Lower leg skin (tissue), 4 donors: ENCODE data around the gene FETUB. TPM values are rescaled to one million over a fixed set of nuclear protein-coding genes. Genes with fewer than 3 reads are reported as not detected.
"Not testable (repeated sequence)": the region's sequence is repeated elsewhere in the genome, so short reads cannot be mapped to it uniquely, and the experiment has no call there.

Experiments
- DNase-seq, 2 donors: peaks; one replicate each; pipeline ENCODE4 v3.0.0-alpha.2; 2019; ENCODE audit warnings: low spot score in 2 of 2
- H3K4me3 ChIP-seq: fragments of 200-600 bp; sonication (generic); 2 replicates; pipeline ENCODE4 v1.5.1; 2017; ENCODE audit warnings: mild to moderate bottlenecking, low read depth; ENCODE audit not compliant: poor library complexity, severe bottlenecking
- POLR2A ChIP-seq, 2 donors: fragments of 450-650 bp; IDR thresholded peaks; one replicate each; pipeline ENCODE4 v1.6.1; 2016 to 2017; ENCODE audit warnings: antibody characterized with exemption in 2 of 2, mild to moderate bottlenecking in 1 of 2, moderate library complexity in 1 of 2
- WGBS, 2 donors: methylation state at CpG; one replicate each; pipeline ENCODE4 v1.1.5; 2018; 5-methylcytosine and 5-hydroxymethylcytosine counted together
- intact Hi-C: fragments of 100-400 bp; cut with DNase I; formaldehyde crosslinking; loops from one replicate; pipeline ENCODE4 v1.15.0; 2023; ENCODE audit warnings: low total_unique reads
- total RNA-seq, 4 donors: library from RNA; depleted of rRNA; stranded (reverse); fragments of >200 nt; gene quantifications; one replicate each; pipeline ENCODE4 v1.1.0, GENCODE V29; 2016
- TF ChIP-seq, protein P1 (sequence below), 3 donors: fragments of 450-650 bp; IDR thresholded peaks; one replicate each; pipeline ENCODE4 v1.5.1; 2016; ENCODE audit warnings: antibody characterized with exemption in 3 of 3, mild to moderate bottlenecking in 3 of 3, moderate library complexity in 2 of 3

The FETUB gene
- total RNA-seq, 4 donors from 2014 or later = 4.0 to 13.5 (median 9.3) TPM

DNA sequence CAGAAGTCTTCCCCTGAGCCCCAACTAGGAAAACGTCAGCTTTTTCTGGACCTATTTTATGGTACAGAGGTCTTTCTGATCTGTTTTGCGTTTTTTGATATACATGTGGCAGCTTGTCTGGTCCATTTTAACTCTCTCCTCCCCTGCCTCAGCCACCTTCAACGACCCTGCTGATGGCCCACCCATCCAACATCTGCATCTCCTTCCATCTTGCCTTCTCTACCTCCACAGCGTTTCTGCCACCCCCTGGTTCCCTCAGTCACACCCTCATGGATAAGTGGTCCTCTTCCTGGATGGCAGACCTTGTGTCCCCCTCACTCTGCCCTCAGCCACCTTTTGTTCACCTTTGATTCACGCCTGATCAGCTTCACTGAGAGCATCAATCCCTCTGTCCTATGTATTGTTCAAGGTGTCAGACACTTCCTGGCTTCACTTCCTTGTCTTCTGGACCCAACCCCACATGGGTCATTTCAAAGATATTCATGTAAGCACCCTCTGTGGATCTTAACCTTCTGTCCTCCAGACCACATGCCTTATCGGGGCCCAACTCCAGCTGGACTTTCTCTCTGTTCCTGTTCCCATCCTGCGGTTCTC is 13.8 kb upstream of the FETUB start:
- no peak for DNase-seq
- TF ChIP-seq, protein P1, sequence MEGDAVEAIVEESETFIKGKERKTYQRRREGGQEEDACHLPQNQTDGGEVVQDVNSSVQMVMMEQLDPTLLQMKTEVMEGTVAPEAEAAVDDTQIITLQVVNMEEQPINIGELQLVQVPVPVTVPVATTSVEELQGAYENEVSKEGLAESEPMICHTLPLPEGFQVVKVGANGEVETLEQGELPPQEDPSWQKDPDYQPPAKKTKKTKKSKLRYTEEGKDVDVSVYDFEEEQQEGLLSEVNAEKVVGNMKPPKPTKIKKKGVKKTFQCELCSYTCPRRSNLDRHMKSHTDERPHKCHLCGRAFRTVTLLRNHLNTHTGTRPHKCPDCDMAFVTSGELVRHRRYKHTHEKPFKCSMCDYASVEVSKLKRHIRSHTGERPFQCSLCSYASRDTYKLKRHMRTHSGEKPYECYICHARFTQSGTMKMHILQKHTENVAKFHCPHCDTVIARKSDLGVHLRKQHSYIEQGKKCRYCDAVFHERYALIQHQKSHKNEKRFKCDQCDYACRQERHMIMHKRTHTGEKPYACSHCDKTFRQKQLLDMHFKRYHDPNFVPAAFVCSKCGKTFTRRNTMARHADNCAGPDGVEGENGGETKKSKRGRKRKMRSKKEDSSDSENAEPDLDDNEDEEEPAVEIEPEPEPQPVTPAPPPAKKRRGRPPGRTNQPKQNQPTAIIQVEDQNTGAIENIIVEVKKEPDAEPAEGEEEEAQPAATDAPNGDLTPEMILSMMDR (IDR thresholded peaks at IDR 0.05) = no peak
- no peak for TF ChIP-seq POLR2A (IDR thresholded peaks at IDR 0.05)
- WGBS, 2 donors = 63 to 68% methylated on average over 7 of the region's 7 CpGs
- no peak overlapping the region for H3K4me3 ChIP-seq
- intact Hi-C loops = no loop called here

- no peak for DNase-seq
- WGBS, 2 donors = 94 to 95% methylated on average over 7 of the region's 7 CpGs
Measured at GRCh38 chr3:186627852-186628414, 12.3 kb upstream of the FETUB start.

DNA sequence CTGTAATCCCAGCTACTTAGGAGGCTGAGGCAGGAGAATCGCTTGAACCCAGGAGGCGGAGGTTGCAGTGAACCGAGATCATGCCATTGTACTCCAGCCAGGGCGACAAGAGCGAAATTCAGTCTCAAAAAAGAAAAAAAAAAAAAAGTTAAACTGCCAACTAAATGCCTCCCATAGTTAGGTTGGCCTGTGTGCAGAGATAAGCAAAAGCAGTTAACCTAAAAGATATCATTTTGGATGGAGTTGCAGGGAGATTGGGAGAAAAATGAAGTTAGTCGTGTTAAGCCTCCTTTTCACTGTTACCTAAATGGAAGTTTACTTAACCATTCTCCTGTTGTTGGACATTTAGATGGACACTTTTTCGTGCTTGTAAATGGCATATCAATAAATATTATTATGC is 11.4 kb upstream of the FETUB start:
- no peak for TF ChIP-seq POLR2A (IDR thresholded peaks at IDR 0.05)
- TF ChIP-seq, protein P1 (IDR thresholded peaks at IDR 0.05) = no peak
- intact Hi-C loops = no loop called here
- 85 to 87% methylated on average over 7 of the region's 7 CpGs for WGBS, 2 donors
- no peak overlapping the region for H3K4me3 ChIP-seq
- DNase-seq = no peak

More at GRCh38 chr3:186627852-186628414, 12.3 kb upstream of the FETUB start:
- intact Hi-C loops = no loop called here
- no peak for TF ChIP-seq POLR2A (IDR thresholded peaks at IDR 0.05)
- TF ChIP-seq, protein P1 (IDR thresholded peaks at IDR 0.05) = no peak
- H3K4me3 ChIP-seq = no peak overlapping the region

DNA sequence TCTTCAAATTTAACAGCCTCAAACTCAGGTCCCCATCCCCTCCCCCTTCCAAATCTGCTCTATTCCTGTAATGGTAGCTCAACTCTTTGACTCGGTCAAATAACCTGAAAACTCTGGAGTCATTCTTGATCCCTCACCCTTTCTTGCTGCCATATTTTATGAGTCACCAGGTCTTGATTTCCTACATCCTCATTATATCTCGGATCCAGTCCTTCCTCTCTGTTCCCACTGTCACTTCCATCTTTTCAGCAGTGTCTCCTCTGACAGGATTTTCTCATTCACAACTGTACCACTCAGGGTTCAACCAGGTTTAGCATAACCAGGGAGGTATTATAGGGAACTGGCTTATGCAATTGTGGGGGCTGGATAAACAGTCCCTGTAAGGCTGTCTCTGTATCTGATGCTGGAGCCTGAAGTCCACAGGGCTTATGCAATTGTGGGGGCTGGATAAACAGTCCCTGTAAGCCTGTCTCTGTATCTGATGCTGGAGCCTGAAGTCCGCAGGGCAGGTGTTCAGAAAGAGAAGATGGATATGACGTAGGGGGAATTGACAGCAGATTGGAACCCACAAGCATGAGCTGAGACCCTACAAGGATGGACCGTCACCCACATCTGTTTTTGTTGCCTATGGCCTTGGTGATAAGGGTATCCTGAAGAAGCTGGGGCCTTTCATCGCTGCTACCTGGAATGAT is 9.1 kb upstream of the FETUB start:
- TF ChIP-seq, protein P1 (IDR thresholded peaks at IDR 0.05) = no peak
- H3K4me3 ChIP-seq = no peak overlapping the region
- no peak for DNase-seq
- 68 to 86% methylated on average over 6 of the region's 6 CpGs for WGBS, 2 donors
- intact Hi-C loops = no loop called here

DNA sequence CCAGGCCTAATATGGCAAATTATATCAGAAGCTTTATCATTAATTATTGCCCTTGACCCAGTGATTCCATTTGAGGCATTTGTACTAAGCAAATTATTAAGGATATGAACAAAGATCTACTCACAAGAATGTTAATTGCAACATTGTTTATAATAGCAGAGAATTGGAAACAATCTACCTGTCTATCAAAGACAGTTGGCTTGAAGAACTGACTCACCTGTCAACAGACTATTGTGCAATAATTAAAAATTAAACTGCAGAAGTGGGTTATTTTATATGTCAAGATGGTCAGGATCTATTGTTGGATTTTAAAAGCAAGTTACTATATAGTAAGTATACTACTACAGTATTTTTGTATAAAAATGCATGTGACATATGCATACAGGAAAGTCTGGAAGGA is 6.7 kb upstream of the FETUB start:
- no peak overlapping the region for H3K4me3 ChIP-seq
- DNase-seq = no peak
- TF ChIP-seq POLR2A (IDR thresholded peaks at IDR 0.05) = no peak
- intact Hi-C loops = no loop called here

DNA sequence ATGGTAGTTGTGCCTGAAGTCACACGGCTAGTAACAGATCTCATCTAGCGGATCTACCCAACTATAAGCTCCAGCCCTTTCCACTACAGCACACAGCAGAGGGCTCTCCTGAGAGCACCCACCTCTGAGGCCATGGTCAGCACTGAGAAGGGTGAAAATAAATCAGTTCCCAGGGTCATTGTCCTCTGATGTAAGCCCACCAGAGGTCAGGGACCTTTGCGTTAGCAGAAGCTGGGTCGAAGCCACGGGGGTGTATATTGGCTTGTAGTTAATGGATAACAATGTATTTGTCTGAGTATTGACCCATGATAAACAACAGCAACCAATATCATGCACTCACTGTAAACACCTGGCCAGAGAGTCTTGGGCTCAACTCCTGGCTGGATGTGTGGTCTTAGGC is 6.0 kb upstream of the FETUB start:
- 90 to 92% methylated on average over 5 of the region's 5 CpGs for WGBS, 2 donors
- H3K4me3 ChIP-seq, DNase-seq, intact Hi-C loops: not testable (repeated sequence)
